HepG2 (cell line): Measurements from ENCODE around the gene ITGA6. TPM values are rescaled to one million over a fixed set of nuclear protein-coding genes. Genes with fewer than 3 reads are reported as not detected.

Experiments used
- ARNT ChIP-seq: fragments of 450-650 bp; IDR thresholded peaks from 2 replicates; pipeline ENCODE4 v1.6.1; 2017
- HOMEZ ChIP-seq: IDR thresholded peaks from 2 replicates; pipeline ENCODE4 v1.6.1; 2016; ENCODE audit warnings: low read depth
- IRX3 ChIP-seq: sonication (generic); formaldehyde crosslinking; IDR thresholded peaks from 2 replicates; pipeline ENCODE4 v1.8.1; 2023; ENCODE audit warnings: mild to moderate bottlenecking, low read depth, missing genetic modification reagents, borderline replicate concordance
- KLF6 ChIP-seq: IDR thresholded peaks from 2 replicates; pipeline ENCODE4 v1.8.0; 2016; ENCODE audit warnings: missing biosample characterization, missing genetic modification reagents
- KMT2B ChIP-seq: IDR thresholded peaks from 2 replicates; pipeline ENCODE4 v1.6.1; 2016; ENCODE audit warnings: missing genetic modification reagents, missing compliant biosample characterization
- MED1 ChIP-seq: sonication (generic); formaldehyde crosslinking; IDR thresholded peaks from 2 replicates; pipeline ENCODE4 v1.4.0; 2020; ENCODE audit warnings: missing genetic modification reagents
- NR1H2 ChIP-seq: sonication (generic); formaldehyde crosslinking; IDR thresholded peaks from 2 replicates; pipeline ENCODE4 v1.8.1; 2022; ENCODE audit warnings: low read depth, missing genetic modification reagents, borderline replicate concordance
- RAD51 ChIP-seq: fragments of 450-650 bp; IDR thresholded peaks from 2 replicates; pipeline ENCODE4 v1.6.1; 2016; ENCODE audit warnings: borderline replicate concordance
- RNF2 ChIP-seq: fragments of 450-650 bp; conservative IDR thresholded peaks from 2 replicates; pipeline ENCODE4 v1.6.1; 2016; ENCODE audit warnings: low read depth
- SMARCE1 ChIP-seq: fragments of 450-650 bp; IDR thresholded peaks from 2 replicates; pipeline ENCODE4 v1.6.1; 2017; ENCODE audit warnings: borderline replicate concordance
- TCF7 ChIP-seq: sonication (generic); IDR thresholded peaks from 2 replicates; pipeline ENCODE4 v1.6.1; 2016; ENCODE audit warnings: antibody characterized with exemption, low read depth
- WIZ ChIP-seq: sonication (generic); formaldehyde crosslinking; IDR thresholded peaks from 2 replicates; pipeline ENCODE4 v1.5.1; 2020; ENCODE audit warnings: mild to moderate bottlenecking, missing genetic modification reagents
- YEATS2 ChIP-seq: sonication (generic); formaldehyde crosslinking; IDR thresholded peaks from 2 replicates; pipeline ENCODE4 v1.4.0; 2020; ENCODE audit warnings: missing genetic modification reagents, borderline replicate concordance
- YEATS4 ChIP-seq: sonication (generic); formaldehyde crosslinking; IDR thresholded peaks from 2 replicates; pipeline ENCODE4 v1.4.0; 2020; ENCODE audit warnings: missing genetic modification reagents, borderline replicate concordance
- ZFP37 ChIP-seq: sonication (generic); formaldehyde crosslinking; IDR thresholded peaks from 2 replicates; pipeline ENCODE4 v1.4.0; 2020; ENCODE audit warnings: missing genetic modification reagents, borderline replicate concordance
- ZGPAT ChIP-seq: IDR thresholded peaks from 2 replicates; pipeline ENCODE4 v1.6.1; 2016; ENCODE audit warnings: mild to moderate bottlenecking
- ZNF24 ChIP-seq: fragments of 450-650 bp; IDR thresholded peaks from 2 replicates; pipeline ENCODE4 v1.6.1; 2017; ENCODE audit warnings: antibody characterized with exemption, mild to moderate bottlenecking
- ZNF264 ChIP-seq: sonication (generic); formaldehyde crosslinking; IDR thresholded peaks from 2 replicates; pipeline ENCODE4 v1.4.0; 2020; ENCODE audit warnings: missing genetic modification reagents
- ZNF484 ChIP-seq: sonication (generic); formaldehyde crosslinking; IDR thresholded peaks from 2 replicates; pipeline ENCODE4 v1.5.1; 2020; ENCODE audit warnings: mild to moderate bottlenecking, low read depth, missing genetic modification reagents, borderline replicate concordance
- ZNF503 ChIP-seq: sonication (generic); formaldehyde crosslinking; IDR thresholded peaks from 2 replicates; pipeline ENCODE4 v1.4.0; 2020; ENCODE audit warnings: missing genetic modification reagents
- ZNF639 ChIP-seq: conservative IDR thresholded peaks from 2 replicates; pipeline ENCODE4 v1.6.1; 2018; ENCODE audit warnings: missing genetic modification reagents
- ZNF672 ChIP-seq: sonication (generic); formaldehyde crosslinking; IDR thresholded peaks from 2 replicates; pipeline ENCODE4 v1.8.1; 2022; ENCODE audit warnings: missing genetic modification reagents
- polyA plus RNA-seq, 8 experiments: library from polyadenylated mRNA; depleted of rRNA in 3 of 8; stranded (reverse) in 7 of 8; unstranded in 1 of 8; fragments of >200 nt; fragmentation: Illumina TruSeq in 4 of 8; extraction: Trizol in 4 of 8; gene quantifications; 2 replicates each; pipeline versions ENCODE4 v1.2.1 to v1.2.3, GENCODE V29; 2011 to 2016; ENCODE audit warnings: low read depth in 4 of 8, missing spikeins in 1 of 8, mixed read lengths in 1 of 8; ENCODE audit not compliant: insufficient read depth in 1 of 8
- total RNA-seq, 5 experiments: library from RNA; depleted of rRNA; stranded (reverse); fragments of >200 nt; fragmentation: Illumina TruSeq; extraction: Trizol; gene quantifications; 2 replicates each; pipeline ENCODE4 v1.2.3, GENCODE V29; 2016; ENCODE audit warnings: low read depth in 1 of 5

Gene ITGA6
- total and polyA plus RNA-seq, 2 of the 13 experiments (the other 11 are each of a cell fraction or from before 2014, with no cell fraction given): 24.0 to 92.5 TPM

- TF ChIP-seq ZNF264 (CRISPR knock-in tag): no peak
- TF ChIP-seq YEATS4: peak; percentile 46; the same call in 1 of the 2 replicates
- TF ChIP-seq ZFP37 (CRISPR knock-in tag): 0 out of 2 replicates have a peak, but pooled peaks have one; percentile 50
- no peak for TF ChIP-seq ZNF639 (CRISPR knock-in tag)
- TF ChIP-seq YEATS2 (CRISPR knock-in tag): peak; percentile 75; the same call in 1 of the 2 replicates
- peak; percentile 93 for TF ChIP-seq KLF6 (CRISPR knock-in tag)
- peak; percentile 33; the same call in 1 of the 2 replicates for TF ChIP-seq TCF7
- TF ChIP-seq RNF2: peak; percentile 74; the same call in 1 of the 2 replicates
- TF ChIP-seq SMARCE1: no peak
- TF ChIP-seq ZNF672 (CRISPR knock-in tag): no peak
- TF ChIP-seq HOMEZ (CRISPR knock-in tag): peak; percentile 97
- 0 out of 2 replicates have a peak, but pooled peaks have one; percentile 64 for TF ChIP-seq WIZ (CRISPR knock-in tag)
- TF ChIP-seq KMT2B: peak; percentile 39; the same call in 1 of the 2 replicates
- no peak for TF ChIP-seq RAD51
- TF ChIP-seq ZNF24: peak; percentile 65; the same call in 1 of the 2 replicates
- peak; percentile 62; the same call in 1 of the 2 replicates for TF ChIP-seq MED1 (CRISPR knock-in tag)
- TF ChIP-seq IRX3 (CRISPR knock-in tag): no peak
- no peak for TF ChIP-seq ZNF484 (CRISPR knock-in tag)
- peak; percentile 69 for TF ChIP-seq ZGPAT (CRISPR knock-in tag)
- TF ChIP-seq ARNT: no peak
- no peak for TF ChIP-seq NR1H2 (CRISPR knock-in tag)
- peak; percentile 74; the same call in 1 of the 2 replicates for TF ChIP-seq ZNF503
These were observed 38.3 kb downstream of the ITGA6 start (continued) for GRCh38 chr2:172465417-172466334.
